Prostate gland (tissue), 2 donors: ENCODE data around the gene DDX51. TPM values are rescaled to one million over a fixed set of nuclear protein-coding genes. Genes with fewer than 3 reads are reported as not detected.

ENCODE experiments used
- DNase-seq: peaks from one replicate; pipeline ENCODE4 v3.0.0-alpha.2; 2019; ENCODE audit warnings: low spot score
- H3K27ac ChIP-seq, 2 donors: fragments of 200-600 bp; sonication (generic); 2 replicates each; pipeline ENCODE4 v1.5.1; 2017 to 2019
- H3K27me3 ChIP-seq: fragments of 200-600 bp; sonication (generic); replicated peaks from 2 replicates; pipeline ENCODE4 v1.5.1; 2019; ENCODE audit not compliant: insufficient read depth
- H3K36me3 ChIP-seq, 2 donors: fragments of 200-600 bp; sonication (generic); 1 replicate in 1 of 2; 2 replicates in 1 of 2; pipeline versions ENCODE4 v1.5.1 to v1.8.1; 2017 to 2019
- H3K4me1 ChIP-seq: fragments of 200-600 bp; sonication (generic); replicated peaks from 2 replicates; pipeline ENCODE4 v1.5.1; 2019
- H3K4me3 ChIP-seq, 2 donors: fragments of 200-600 bp; sonication (generic); 2 replicates each; pipeline ENCODE4 v1.5.1; 2017 to 2019
- H3K9me3 ChIP-seq: fragments of 200-600 bp; sonication (generic); 2 replicates; pipeline ENCODE4 v1.5.1; 2017
- POLR2A ChIP-seq: fragments of 450-650 bp; IDR thresholded peaks from one replicate; pipeline ENCODE4 v1.6.1; 2016; ENCODE audit warnings: antibody characterized with exemption, mild to moderate bottlenecking
- POLR2AphosphoS5 ChIP-seq: sonication (generic); formaldehyde crosslinking; IDR thresholded peaks from one replicate; pipeline ENCODE4 v1.6.1; 2017; ENCODE audit warnings: antibody characterized with exemption
- WGBS: methylation state at CpG from one replicate; pipeline ENCODE4 v1.1.5; 2018; 5-methylcytosine and 5-hydroxymethylcytosine counted together
- intact Hi-C: fragments of 100-400 bp; cut with DNase I; formaldehyde crosslinking; loops from one replicate; pipeline ENCODE4 v1.14.2; 2022
- total RNA-seq, 2 donors: library from RNA; depleted of rRNA; stranded (reverse); fragments of >200 nt; gene quantifications; one replicate each; pipeline ENCODE4 v1.1.0, GENCODE V29; 2016
- TF ChIP-seq, protein P1 (sequence below), 4 experiments: fragments of 200-600 bp in 2 of 4; fragments of 450-650 bp in 2 of 4; sonication (generic) in 2 of 4; IDR thresholded peaks; 1 replicate in 3 of 4; 2 replicates in 1 of 4; pipeline ENCODE4 v1.5.1; 2016 to 2019; ENCODE audit warnings: antibody characterized with exemption in 4 of 4, mild to moderate bottlenecking in 2 of 4, moderate library complexity in 2 of 4

The DDX51 gene
- total RNA-seq, 2 donors from 2014 or later, result 12.7 to 29.0 TPM

DNA sequence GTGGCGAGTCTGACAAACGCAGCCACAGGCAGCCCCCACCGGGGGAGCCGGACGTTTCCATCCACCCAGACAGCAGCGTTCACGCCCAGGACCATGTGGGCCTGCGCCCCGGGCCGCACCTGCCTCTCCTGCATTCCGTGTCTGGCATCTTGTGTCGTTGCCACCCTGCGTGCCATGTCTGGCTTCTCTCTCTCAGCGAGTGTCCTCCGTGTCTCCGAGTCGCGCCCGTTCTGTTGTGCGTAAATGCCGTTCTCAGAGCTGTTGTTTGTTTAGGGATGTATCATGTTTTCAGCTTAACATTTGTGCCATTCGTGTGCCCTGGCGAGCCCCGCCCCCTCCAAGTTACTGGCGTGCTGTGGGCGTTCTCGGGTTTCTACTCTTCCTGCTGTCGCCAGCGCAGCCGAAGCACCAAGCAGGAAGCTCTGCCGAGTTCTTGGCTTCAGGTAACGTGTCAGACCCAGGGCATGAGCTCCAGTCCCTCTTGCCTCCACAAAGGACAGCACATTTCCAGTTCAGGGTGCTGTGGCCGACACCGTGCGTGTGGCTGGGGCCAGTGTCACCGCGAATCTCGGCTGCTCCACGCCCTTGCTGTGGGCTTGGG is 34.8 kb upstream of the DDX51 start:
- TF ChIP-seq POLR2A (no peak), POLR2AphosphoS5 (no peak)
- TF ChIP-seq, protein P1, sequence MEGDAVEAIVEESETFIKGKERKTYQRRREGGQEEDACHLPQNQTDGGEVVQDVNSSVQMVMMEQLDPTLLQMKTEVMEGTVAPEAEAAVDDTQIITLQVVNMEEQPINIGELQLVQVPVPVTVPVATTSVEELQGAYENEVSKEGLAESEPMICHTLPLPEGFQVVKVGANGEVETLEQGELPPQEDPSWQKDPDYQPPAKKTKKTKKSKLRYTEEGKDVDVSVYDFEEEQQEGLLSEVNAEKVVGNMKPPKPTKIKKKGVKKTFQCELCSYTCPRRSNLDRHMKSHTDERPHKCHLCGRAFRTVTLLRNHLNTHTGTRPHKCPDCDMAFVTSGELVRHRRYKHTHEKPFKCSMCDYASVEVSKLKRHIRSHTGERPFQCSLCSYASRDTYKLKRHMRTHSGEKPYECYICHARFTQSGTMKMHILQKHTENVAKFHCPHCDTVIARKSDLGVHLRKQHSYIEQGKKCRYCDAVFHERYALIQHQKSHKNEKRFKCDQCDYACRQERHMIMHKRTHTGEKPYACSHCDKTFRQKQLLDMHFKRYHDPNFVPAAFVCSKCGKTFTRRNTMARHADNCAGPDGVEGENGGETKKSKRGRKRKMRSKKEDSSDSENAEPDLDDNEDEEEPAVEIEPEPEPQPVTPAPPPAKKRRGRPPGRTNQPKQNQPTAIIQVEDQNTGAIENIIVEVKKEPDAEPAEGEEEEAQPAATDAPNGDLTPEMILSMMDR (IDR thresholded peaks at IDR 0.05), result no peak
- DNase-seq, result peak; percentile 22
- H3K36me3 ChIP-seq, result no peaks in the 10 kb centered on the region
- intact Hi-C loops, result no loop called here
- H3K27me3 ChIP-seq, result peaks cover 28% of the 10 kb centered on the region
- H3K4me1 ChIP-seq, result no peaks in the 10 kb centered on the region
- peak overlapping the region in 1 of 2 donors; percentile 5 for H3K4me3 ChIP-seq
- no peaks in the 10 kb centered on the region for H3K9me3 ChIP-seq
- no peak overlapping the region for H3K27ac ChIP-seq
- WGBS, result 39% methylated on average over 39 of the region's 39 CpGs

DNA sequence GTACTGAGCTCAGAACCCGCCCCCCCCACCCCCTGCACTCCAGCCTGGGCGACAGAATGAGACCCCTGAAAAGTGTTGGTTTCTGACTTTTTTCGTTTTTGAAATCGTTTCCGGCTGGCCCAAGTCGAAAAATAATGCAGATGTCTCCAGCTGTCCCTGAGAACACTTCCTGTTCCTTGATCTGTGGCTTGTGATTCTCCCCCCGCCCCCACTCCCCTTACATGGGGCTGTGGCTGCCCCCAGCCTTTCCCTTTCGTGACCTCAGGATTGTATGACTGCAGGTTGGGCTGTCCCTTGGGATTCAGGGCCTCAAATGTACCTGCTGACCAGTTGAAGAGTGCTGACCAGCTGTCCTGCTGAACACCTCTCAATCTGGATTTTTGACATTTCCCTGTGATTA is 34.2 kb upstream of the DDX51 start:
- no peak for DNase-seq
- no peak overlapping the region for H3K27ac ChIP-seq
- TF ChIP-seq, protein P1 (IDR thresholded peaks at IDR 0.05), result no peak
- TF ChIP-seq POLR2AphosphoS5 (no peak), POLR2A (no peak)
- H3K9me3 ChIP-seq, result no peaks in the 10 kb centered on the region
- H3K4me1 ChIP-seq, result no peaks in the 10 kb centered on the region
- H3K4me3 ChIP-seq, result no peak overlapping the region
- WGBS, result 42% methylated on average over 8 of the region's 8 CpGs
- intact Hi-C loops, result no loop called here
- peaks cover 31% of the 10 kb centered on the region for H3K27me3 ChIP-seq
- H3K36me3 ChIP-seq, result no peaks in the 10 kb centered on the region

DNA sequence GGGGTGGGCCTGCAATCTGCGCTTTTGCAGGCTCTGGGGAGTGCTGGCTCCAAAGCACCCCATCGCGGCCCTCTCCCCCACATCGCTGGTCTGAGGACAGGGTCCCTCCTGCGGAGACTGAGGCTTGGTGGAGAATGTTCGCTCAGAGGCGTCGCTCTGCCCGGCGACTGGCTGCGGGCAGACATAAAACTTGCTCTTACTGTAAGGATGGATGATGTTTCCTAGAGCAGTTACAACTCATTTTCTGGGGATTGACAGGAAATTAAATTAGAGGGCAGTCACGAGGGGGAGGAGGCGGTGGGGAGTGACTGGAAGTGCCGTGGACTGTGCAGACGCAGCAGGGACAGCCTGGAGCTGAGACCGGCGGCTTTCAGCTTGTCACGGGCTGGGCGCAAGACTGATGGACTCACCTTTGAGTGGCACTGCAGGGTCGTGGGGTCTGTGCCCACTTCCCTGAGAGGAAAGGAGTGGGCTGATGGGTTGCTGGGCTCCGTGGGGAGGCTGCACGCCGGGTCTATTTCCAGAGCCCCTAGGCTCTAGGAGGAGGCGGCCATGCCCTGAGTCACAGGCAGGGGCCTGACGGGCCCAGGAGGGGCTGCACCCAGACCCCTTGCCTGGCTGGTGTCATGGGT is 32.9 kb upstream of the DDX51 start:
- Histone ChIP-seq H3K36me3 (no peaks in the 10 kb centered on the region), H3K27ac (no peak overlapping the region), H3K9me3 (no peaks in the 10 kb centered on the region), H3K27me3 (peaks cover 31% of the 10 kb centered on the region), H3K4me1 (no peaks in the 10 kb centered on the region), H3K4me3 (no peak overlapping the region)
- TF ChIP-seq POLR2A, result no peak
- no peak for TF ChIP-seq POLR2AphosphoS5
- TF ChIP-seq, protein P1 (IDR thresholded peaks at IDR 0.05), result no peak
- DNase-seq, result no peak
- intact Hi-C loops, result no loop called here
- 79% methylated on average over 25 of the region's 25 CpGs for WGBS

- Histone ChIP-seq H3K4me1 (no peaks in the 10 kb centered on the region), H3K27ac (no peak overlapping the region), H3K9me3 (no peaks in the 10 kb centered on the region), H3K36me3 (no peaks in the 10 kb centered on the region), H3K27me3 (peaks cover 31% of the 10 kb centered on the region), H3K4me3 (no peak overlapping the region)
- TF ChIP-seq, protein P1 (IDR thresholded peaks at IDR 0.05), result no peak
- TF ChIP-seq POLR2A (no peak), POLR2AphosphoS5 (no peak)
- intact Hi-C loops, result no loop called here
- WGBS, result 58% methylated on average over 19 of the region's 19 CpGs
- DNase-seq, result no peak
Observed at GRCh38 chr12:132176385-132176919, 32.3 kb upstream of the DDX51 start.
